ENCODE data around the gene DNAJC1.

DNAJC1 gene

GRCh38 chr10:21972584-21972983, 30.9 kb downstream of the DNAJC1 start:
- H3K4me1 ChIP-seq (ENCODE audit: control insufficient read depth in 1 of 2, insufficient read depth in 1 of 2, low read depth in 1 of 2, low read length in 1 of 2), result no peaks in the 10 kb centered on the region
- no peak overlapping the region for H3K27ac ChIP-seq
- no peaks in the 10 kb centered on the region for H3K27me3 ChIP-seq
- H3K4me3 ChIP-seq (ENCODE audit: low read depth in 1 of 2, low read length in 1 of 2), result no peak overlapping the region
- no peaks in the 10 kb centered on the region for H3K36me3 ChIP-seq
- H3K9me3 ChIP-seq, result no peaks in the 10 kb centered on the region
- no peak for TF ChIP-seq CTCF (IDR thresholded peaks at IDR 0.05)

GRCh38 chr10:21969326-21970287, 33.9 kb downstream of the DNAJC1 start:
- TF ChIP-seq CTCF (IDR thresholded peaks at IDR 0.05), result no peak
- no peaks in the 10 kb centered on the region for H3K4me1 ChIP-seq (ENCODE audit: control insufficient read depth in 1 of 2, insufficient read depth in 1 of 2, low read depth in 1 of 2, low read length in 1 of 2)
- no peaks in the 10 kb centered on the region for H3K27me3 ChIP-seq
- H3K36me3 ChIP-seq, result no peaks in the 10 kb centered on the region
- H3K9me3 ChIP-seq, result no peaks in the 10 kb centered on the region
- H3K4me3 ChIP-seq (ENCODE audit: low read depth in 1 of 2, low read length in 1 of 2), result no peak overlapping the region
- no peak overlapping the region for H3K27ac ChIP-seq

GRCh38 chr10:21964983-21965665, 38.4 kb downstream of the DNAJC1 start:
- Histone ChIP-seq H3K27me3 (no peaks in the 10 kb centered on the region), H3K4me3 (ENCODE audit: low read depth in 1 of 2, low read length in 1 of 2) (no peak overlapping the region), H3K4me1 (ENCODE audit: control insufficient read depth in 1 of 2, insufficient read depth in 1 of 2, low read depth in 1 of 2, low read length in 1 of 2) (no peaks in the 10 kb centered on the region), H3K9me3 (no peaks in the 10 kb centered on the region), H3K27ac (no peak overlapping the region), H3K36me3 (no peaks in the 10 kb centered on the region)
- TF ChIP-seq CTCF (IDR thresholded peaks at IDR 0.05), result no peak

- Histone ChIP-seq H3K27me3 (no peaks in the 10 kb centered on the region), H3K4me3 (ENCODE audit: low read depth in 1 of 2, low read length in 1 of 2) (no peak overlapping the region), H3K9me3 (no peaks in the 10 kb centered on the region), H3K36me3 (no peaks in the 10 kb centered on the region), H3K27ac (no peak overlapping the region), H3K4me1 (ENCODE audit: control insufficient read depth in 1 of 2, insufficient read depth in 1 of 2, low read depth in 1 of 2, low read length in 1 of 2) (no peaks in the 10 kb centered on the region)
- no peak for TF ChIP-seq CTCF (IDR thresholded peaks at IDR 0.05)
These were observed 41.2 kb downstream of the DNAJC1 start for GRCh38 chr10:21962358-21962757.

GRCh38 chr10:21961847-21962246, 41.7 kb downstream of the DNAJC1 start:
- no peak for TF ChIP-seq CTCF (IDR thresholded peaks at IDR 0.05)
- no peaks in the 10 kb centered on the region for H3K27me3 ChIP-seq
- no peaks in the 10 kb centered on the region for H3K4me1 ChIP-seq (ENCODE audit: control insufficient read depth in 1 of 2, insufficient read depth in 1 of 2, low read depth in 1 of 2, low read length in 1 of 2)

More at GRCh38 chr10:21961847-21962246, 41.7 kb downstream of the DNAJC1 start:
- Histone ChIP-seq H3K4me3 (ENCODE audit: low read depth in 1 of 2, low read length in 1 of 2) (no peak overlapping the region), H3K27ac (no peak overlapping the region), H3K36me3 (no peaks in the 10 kb centered on the region), H3K9me3 (no peaks in the 10 kb centered on the region)
